HG03175 (cell line): Measurements from ENCODE around the gene HHAT.

Source experiments
- ATAC-seq: cut with Tn5 transposase; IDR thresholded peaks from one replicate; pipeline ENCODE4 v1.9.1; 2021; ENCODE audit warnings: mild to moderate bottlenecking, moderate library complexity; ENCODE audit not compliant: unreplicated experiment

HHAT gene

DNA sequence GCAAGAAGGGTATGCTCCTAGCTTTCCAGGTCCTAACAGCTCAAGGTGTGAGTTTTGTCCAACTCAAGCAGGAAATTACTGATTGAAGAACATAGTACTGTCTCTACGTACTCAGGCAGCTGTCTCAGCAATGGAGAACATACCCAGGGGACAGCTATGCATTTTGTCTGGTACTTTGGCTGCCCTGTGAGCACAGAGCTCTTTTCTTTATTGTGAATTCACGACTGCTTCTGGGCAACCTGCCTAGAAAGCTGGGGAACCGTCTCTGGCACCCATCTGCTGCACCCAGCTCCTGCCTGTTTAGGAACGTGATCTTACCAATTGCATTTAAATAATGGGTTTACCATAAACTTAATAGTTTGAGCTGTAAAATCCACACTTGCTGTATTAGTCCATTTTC lies 258.1 kb downstream of the HHAT start:
- no peak for ATAC-seq

DNA sequence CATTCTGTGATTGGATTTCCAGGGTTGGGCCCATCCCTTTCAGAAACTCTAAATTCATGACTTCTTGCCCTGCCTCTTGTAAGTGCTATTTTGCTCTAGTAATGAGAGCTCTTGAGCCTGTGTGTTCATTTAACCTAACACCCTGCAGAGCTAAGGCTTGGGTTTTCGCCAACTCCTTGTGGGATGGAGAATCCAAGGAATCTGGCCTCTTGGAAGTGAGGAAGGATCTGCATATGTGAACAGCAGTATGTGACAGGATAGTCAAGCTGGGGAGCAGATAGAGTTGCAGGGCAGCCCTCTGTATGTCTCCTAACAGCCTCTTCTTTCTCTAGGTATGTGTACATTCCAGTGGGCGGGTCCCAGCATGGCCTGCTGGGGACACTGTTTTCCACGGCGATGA lies 258.9 kb downstream of the HHAT start:
- ATAC-seq: no peak

GRCh38 chr1:210588357-210588756 lies 259.7 kb downstream of the HHAT start:
- no peak for ATAC-seq

- ATAC-seq: no peak
These were observed 260.2 kb downstream of the HHAT start for GRCh38 chr1:210588946-210589345.

DNA sequence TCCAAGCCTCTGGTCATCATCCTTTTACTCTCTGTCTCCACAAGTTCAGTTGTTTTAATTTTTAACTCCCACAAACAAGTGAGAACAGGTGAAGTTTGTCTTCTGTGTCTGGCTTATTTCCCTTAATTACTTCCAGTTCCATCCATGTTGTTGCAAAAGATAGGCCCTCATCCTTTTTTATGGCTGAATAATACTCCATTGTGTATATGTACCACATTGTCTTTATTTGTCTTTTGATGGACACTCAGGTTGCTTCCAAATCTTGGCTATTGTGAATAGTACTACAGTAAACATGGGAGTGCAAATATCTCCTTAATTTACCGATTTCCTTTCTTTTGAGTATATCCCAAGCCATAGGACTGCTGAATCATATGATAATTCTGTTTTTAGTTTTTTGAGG lies 262.5 kb downstream of the HHAT start:
- no peak for ATAC-seq

GRCh38 chr1:210594605-210595004 lies 265.9 kb downstream of the HHAT start:
- ATAC-seq: no peak

- no peak for ATAC-seq
These were observed 267.9 kb downstream of the HHAT start for GRCh38 chr1:210596641-210597040.

- ATAC-seq: peak; percentile 56
These were observed 268.9 kb downstream of the HHAT start for GRCh38 chr1:210597555-210598134.

GRCh38 chr1:210598135-210598652 lies 269.5 kb downstream of the HHAT start:
- ATAC-seq: no peak

DNA sequence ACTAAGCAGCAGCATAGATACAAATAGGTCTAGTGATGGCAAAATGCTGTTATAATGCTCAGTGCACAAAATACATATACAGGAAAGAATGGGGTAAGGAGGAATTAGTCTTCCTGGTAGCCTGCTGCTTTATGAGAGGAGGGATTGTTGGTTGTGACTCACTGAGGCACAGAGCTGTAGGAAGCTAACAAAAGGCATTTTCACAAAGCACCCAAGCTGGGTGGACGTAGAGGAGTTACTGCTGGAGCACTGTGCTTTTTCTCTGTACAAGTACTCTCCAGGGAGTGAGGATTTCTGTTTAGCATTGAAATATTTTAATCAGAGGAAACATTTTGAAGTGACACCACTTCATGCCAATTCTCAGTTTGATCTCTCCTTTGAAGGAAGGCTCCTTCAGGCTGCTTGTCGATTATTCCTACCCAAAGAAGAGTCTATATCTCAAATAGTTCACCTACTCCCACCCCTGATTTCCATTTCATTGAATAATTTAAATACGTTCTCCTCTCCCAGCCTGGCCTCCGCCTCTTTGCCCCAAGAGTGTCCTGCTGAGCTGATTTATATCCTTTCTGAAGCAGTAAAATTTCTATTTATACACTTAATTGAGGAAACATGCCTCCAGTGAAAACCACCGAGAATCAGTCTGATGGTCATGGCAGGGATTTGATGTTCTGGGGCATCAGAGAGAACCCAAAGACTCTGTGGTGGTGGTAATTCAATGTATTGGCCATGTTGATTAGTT lies 271.9 kb downstream of the HHAT start:
- no peak for ATAC-seq

- no peak for ATAC-seq
These were observed 274.4 kb downstream of the HHAT start for GRCh38 chr1:210603123-210603522.

DNA sequence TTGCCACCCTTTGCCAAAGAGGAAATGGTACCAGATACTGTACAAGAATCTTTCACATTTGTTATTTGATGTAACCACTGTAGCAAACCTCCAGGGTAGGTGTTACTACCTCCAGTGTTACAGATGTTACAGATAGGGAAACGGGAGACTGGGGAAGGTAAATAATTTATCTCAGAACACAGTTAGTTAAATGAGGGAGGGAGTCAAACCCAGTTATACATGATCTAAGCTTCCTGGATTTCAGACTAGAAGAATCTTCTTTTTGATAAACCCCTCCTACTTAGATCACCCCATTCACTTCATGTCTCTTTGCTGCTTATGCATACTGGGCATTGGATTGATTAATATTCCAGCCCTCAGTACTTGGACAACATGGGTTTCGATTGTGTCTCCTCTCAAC lies 276.4 kb downstream of the HHAT start:
- ATAC-seq: no peak

DNA sequence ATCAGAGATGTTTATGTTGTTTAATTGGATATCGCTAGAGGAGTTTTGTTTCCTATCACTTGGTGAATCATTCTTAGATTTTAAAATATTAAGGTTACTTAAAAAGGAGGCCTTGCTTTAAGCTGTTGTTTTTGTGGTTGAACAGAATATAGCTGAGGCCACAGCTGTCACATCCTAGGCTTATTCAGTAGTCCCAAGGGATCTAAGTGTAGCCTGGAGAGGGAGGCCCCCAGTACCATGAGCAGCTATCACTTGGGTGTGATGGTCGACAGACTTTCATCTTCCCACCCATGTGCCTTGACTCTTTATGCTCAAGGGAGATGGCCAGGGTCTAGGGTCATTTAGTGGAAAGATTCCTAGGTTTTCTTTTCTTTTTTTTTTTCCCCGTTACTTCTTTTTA lies 278.7 kb downstream of the HHAT start:
- ATAC-seq: no peak

GRCh38 chr1:210608767-210609166 lies 280.1 kb downstream of the HHAT start:
- ATAC-seq: no peak

GRCh38 chr1:210616356-210616755 lies 287.7 kb downstream of the HHAT start:
- ATAC-seq: no peak

DNA sequence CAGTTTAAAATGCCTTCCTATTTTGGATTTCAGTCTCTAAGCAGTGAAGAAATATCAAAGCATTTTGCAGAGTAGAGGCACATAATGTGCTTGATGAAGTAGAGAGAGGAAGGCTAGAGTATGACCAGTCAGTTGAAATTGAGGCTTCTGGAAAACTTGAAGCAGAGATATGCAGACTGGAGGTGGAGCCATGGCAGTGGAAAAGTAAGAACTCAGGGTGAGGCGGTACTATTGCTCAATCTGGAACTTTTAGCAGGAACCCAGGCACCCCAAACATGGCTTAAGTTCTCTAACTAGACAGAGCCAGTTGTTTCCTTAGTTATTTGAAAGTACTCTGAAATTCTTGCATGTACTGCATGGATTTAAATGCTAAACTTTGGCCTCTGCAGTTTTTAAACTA lies 288.6 kb downstream of the HHAT start:
- ATAC-seq: no peak

GRCh38 chr1:210618369-210618768 lies 289.7 kb downstream of the HHAT start:
- no peak for ATAC-seq

DNA sequence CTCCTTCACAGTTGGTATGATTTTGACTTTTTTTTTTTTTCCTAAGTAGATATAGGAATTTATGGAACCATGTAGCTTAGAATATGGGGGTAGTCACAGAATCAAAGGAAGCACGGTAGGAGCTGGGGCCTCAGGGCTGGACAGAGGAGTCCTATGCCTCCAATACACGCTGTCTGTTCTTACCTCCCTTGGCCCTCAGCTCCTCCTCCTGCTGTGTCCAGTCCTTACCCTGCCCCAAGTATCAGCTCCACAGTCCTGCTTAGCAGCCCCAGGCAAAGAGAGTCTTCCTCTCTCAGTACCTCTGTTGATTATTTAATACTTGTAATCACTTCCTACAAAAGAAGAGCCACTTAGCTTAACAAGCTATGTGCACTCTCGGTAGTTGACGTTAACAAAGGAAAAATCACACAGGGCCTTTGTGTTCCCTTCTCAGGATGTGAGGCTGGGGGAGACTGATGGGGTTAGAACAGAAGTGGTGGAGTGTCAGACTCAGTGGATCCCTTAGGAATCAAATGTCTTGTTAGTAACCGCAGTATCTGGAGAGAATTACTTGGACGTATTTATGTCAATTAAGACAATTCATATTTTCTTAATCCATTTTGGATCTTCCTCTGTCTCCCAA lies 292.3 kb downstream of the HHAT start:
- ATAC-seq: no peak

- no peak for ATAC-seq
These were observed 293.0 kb downstream of the HHAT start for GRCh38 chr1:210621712-210622111.

DNA sequence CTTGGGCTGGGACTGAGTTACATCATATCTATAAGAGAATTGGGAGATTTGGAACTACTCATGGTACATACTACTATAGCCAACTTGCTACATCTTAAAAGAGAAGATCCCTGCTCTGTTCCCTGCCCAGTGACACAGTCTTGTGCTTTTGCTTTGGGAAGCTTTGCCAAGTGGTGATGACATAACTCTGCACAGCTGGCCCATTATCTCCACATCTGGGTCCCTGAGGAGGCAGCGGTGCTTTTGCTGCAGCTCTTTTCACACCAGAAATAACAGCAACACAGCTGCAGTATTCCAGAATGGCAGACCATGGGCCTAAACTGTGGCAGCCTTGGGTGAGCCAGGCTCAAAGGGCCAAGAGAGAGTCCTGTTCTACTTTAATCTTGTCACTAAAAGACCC lies 296.0 kb downstream of the HHAT start:
- no peak for ATAC-seq

- ATAC-seq: no peak
These were observed 297.0 kb downstream of the HHAT start for GRCh38 chr1:210625715-210626114.

DNA sequence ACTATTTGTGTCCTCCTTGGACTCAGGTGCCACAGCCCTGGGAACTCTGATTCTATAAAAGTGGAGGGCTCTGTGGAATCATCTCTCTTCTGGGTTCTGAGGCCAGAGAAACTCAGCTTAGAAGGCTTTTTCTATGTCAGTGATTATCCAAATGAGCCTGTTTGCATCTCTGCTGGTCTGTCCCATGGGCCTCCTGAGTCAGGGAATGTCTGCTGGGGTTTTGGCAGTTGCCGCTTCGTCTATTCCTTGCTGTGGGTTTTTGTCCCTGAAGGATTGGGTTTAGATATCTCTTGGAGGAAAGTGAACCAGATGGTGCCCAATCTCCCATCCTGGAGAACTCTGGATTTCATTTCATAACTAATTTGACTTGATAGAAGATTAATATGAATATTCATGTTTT lies 297.6 kb downstream of the HHAT start:
- ATAC-seq: no peak
